HG03460 (cell line): Measurements from ENCODE around the gene ROBO3.

Source experiments
- ATAC-seq: cut with Tn5 transposase; IDR thresholded peaks from one replicate; pipeline ENCODE4 v1.9.1; 2021; ENCODE audit not compliant: unreplicated experiment

Gene ROBO3

GRCh38 chr11:124865181-124865901, at the start of gene ROBO3:
TSS of gene ROBO3 (plus strand) at chr11:124865432. CDS start at chr11:124865578, 146 bp downstream.
- ATAC-seq: no peak

- ATAC-seq: no peak
Measured at GRCh38 chr11:124817036-124817435, 48.2 kb upstream of the ROBO3 start.

GRCh38 chr11:124821995-124822730, 43.1 kb upstream of the ROBO3 start:
- ATAC-seq: no peak

- ATAC-seq: no peak
Measured at GRCh38 chr11:124823512-124824376, 41.5 kb upstream of the ROBO3 start.

GRCh38 chr11:124825876-124826275, 39.4 kb upstream of the ROBO3 start:
- no peak for ATAC-seq

- ATAC-seq: no peak
Measured at GRCh38 chr11:124829986-124830385, 35.2 kb upstream of the ROBO3 start.

GRCh38 chr11:124830749-124831148, 34.5 kb upstream of the ROBO3 start:
- ATAC-seq: no peak

- no peak for ATAC-seq
Measured at GRCh38 chr11:124831897-124832296, 33.3 kb upstream of the ROBO3 start.

GRCh38 chr11:124832571-124832970, 32.7 kb upstream of the ROBO3 start:
- ATAC-seq: no peak

- no peak for ATAC-seq
Measured at GRCh38 chr11:124834526-124835180, 30.6 kb upstream of the ROBO3 start.

- no peak for ATAC-seq
Measured at GRCh38 chr11:124835918-124836317, 29.3 kb upstream of the ROBO3 start.

- peak; percentile 32 for ATAC-seq
Measured at GRCh38 chr11:124837491-124837856, 27.8 kb upstream of the ROBO3 start.

- no peak for ATAC-seq
Measured at GRCh38 chr11:124838805-124839127, 26.5 kb upstream of the ROBO3 start.

GRCh38 chr11:124839128-124839971, 25.9 kb upstream of the ROBO3 start:
- ATAC-seq: no peak

- ATAC-seq: no peak
Measured at GRCh38 chr11:124839972-124840621, 25.1 kb upstream of the ROBO3 start.

- ATAC-seq: no peak
Measured at GRCh38 chr11:124840666-124841065, 24.6 kb upstream of the ROBO3 start.

- ATAC-seq: no peak
Measured at GRCh38 chr11:124841201-124841600, 24.0 kb upstream of the ROBO3 start.

GRCh38 chr11:124841840-124842239, 23.4 kb upstream of the ROBO3 start:
- ATAC-seq: no peak

- ATAC-seq: no peak
Measured at GRCh38 chr11:124842305-124842704, 22.9 kb upstream of the ROBO3 start.

GRCh38 chr11:124843616-124843910, 21.7 kb upstream of the ROBO3 start:
- ATAC-seq: no peak
